NCI-H1436 treated with DMSO at 0.1 percent for 48 hours (cell line): ENCODE measurements around the gene TMEM221.
"Not testable (repeated sequence)": the region's sequence is repeated elsewhere in the genome, so short reads cannot be mapped to it uniquely, and the experiment has no call there.

ENCODE experiments used
- DNase-seq: peaks from one replicate; lab custom pipeline; 2025; lab: John Stamatoyannopoulos, UW

TMEM221 gene

DNA sequence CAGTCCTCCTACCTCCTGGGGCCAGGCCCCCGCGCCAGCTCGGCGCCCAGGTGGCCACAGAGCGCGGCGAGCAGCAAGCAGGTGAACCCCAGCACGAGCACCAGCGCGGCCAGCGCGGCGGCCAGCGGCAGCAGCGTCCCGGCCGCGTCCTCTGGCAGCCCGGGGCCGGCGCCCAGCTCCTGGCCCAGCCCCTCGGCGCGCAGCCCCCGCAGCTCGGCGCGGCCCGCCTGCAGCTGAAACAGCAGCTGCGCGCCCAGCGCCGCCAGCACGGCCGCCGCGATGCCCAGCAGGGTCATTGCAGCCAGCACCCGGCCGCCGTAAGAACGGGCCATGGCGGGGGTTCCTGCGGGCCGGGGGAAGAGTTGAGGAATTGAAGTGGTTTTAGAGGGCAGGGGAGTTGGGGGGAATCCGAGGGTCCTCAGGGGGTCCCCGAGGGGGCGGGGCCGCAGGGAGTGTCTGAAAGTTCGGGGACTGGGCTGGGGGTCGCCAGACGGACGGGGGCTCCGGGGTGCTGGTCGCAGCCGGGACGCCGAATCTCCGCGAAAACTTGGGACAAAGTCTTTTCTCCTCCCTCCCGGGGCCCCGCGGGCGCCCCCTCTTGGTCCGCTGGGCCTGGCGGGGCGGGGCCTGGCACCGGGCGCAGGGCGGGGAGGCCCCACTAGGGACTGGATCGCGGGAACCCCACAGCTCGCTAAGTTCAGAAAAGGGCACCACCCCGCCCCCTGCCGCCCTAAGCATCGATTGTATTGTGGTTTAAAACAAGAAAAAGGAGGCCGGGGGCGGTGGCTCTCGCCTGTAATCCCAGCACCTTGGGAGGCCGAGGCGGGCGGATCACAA lies at the start of gene TMEM221:
TSS of gene TMEM221 (minus strand) at position 538 of the 837 bp plus-strand sequence. CDS start at position 332, 206 bp downstream.
- no peak for DNase-seq

DNA sequence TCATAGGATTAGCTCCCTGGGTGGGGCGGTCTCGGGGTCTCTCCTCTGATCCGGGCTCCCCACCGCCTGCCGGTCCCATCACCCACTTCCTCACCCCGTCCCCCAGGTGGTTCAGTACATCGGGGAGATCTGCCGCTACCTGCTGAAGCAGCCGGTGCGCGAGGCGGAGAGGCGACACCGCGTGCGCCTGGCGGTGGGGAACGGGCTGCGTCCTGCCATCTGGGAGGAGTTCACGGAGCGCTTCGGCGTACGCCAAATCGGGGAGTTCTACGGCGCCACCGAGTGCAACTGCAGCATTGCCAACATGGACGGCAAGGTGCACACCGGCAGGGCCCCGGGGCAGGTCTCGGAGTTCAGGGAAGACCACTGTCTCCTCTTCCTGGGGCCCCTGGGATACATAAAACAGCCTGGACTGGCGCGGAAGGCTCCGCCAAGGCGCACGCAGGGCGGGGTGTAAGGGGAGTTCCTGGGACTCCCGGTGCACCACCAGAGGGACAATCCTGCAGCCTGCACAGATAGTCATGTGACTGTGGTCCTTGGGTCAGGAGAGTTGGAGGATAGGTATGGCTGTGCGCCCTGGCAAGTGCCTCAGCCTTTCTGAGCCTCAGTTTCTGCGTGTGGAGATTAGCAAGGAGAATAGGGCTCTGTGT lies 48.8 kb upstream of the TMEM221 start:
- no peak for DNase-seq

- DNase-seq, result no peak
Observed at GRCh38 chr19:17496337-17496997, 48.0 kb upstream of the TMEM221 start.

DNA sequence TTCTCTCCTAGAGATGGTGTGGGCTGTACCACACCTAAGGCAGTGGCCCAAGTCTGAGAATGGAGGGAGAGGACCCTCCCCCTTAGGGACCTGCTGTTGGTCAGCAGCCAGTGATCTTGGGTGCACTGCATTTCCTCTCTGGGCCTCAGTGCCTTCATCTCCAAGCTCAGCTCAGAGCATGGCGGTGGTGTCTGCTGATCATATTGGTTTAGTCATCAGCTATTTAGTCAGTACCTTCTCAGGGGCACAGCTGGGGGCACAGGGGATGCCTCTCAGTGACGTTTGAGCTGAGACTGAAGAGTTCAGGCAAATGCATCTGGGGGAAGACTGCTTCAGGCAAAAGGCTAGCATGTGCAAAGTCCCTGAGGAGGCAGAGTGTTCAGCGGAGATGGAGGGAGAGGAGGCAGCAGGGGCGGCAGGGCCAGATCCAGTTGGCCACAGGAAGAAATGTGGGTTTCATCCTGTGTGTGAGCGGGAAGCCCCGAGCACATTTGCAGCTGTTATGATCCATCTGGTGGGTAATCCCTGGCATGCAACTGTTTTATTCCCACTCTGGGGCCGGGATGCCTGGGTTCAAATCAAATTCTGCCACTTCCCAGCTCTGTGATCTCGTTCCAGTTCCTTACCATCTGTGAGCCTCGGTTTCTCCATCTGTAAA lies 47.3 kb upstream of the TMEM221 start:
- DNase-seq, result no peak

DNA sequence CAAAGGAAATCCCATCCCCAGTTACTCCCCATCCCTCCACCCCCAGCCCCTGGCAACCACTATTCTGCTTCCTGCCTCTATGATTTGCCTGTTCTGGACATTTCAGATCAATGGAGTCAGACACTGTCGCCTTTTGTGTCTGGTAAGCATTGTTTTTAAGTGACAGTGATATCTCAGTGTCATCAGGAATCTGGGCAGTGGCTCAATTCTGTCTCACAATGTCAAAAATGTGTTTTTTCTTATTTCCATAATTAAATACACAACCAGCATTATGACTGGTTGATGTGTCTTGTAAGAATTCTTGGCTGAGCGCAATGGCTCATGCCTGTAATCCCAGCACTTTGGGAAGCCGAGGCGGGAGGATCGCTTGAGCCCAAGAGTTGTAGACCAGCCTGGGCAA lies 42.8 kb upstream of the TMEM221 start:
- DNase-seq, result no peak

- DNase-seq, result no peak
Observed at GRCh38 chr19:17490411-17490810, 41.9 kb upstream of the TMEM221 start.

- no peak for DNase-seq
Observed at GRCh38 chr19:17489392-17490030, 41.0 kb upstream of the TMEM221 start.

DNA sequence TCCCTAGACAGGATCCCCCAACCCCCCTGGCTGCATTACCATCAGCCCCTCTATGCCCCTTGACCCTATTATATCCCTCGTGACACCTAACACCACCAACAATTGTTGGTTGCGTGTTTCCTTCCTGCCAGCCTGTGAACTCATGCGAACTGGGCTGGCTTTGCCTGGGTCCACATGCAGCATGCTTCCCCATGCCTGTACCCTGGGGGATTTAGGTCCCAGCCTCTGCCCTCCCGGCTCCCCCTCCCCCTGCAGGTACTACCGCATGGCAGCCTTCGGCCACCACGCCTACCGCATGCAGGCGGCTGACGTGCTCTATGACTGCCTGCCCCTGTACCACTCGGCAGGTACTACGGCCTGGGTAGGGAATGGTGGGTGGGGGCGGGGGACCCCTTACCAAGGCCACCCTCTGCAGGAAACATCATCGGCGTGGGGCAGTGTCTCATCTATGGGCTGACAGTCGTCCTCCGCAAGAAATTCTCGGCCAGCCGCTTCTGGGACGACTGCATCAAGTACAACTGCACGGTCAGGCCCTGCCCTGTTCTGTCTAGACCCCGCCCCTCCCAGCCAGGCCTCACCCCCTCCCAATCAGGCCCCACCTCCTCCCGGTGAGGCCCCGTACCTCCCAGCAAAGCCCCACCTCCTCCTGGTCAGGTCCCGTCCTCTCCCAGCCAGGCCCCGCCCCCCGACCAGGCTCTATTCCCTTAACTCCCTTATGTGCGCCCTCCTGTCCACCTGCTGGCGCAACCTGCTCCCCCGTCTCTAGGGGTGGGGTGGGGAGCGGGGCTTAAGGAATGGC lies 40.3 kb upstream of the TMEM221 start:
- no peak for DNase-seq

DNA sequence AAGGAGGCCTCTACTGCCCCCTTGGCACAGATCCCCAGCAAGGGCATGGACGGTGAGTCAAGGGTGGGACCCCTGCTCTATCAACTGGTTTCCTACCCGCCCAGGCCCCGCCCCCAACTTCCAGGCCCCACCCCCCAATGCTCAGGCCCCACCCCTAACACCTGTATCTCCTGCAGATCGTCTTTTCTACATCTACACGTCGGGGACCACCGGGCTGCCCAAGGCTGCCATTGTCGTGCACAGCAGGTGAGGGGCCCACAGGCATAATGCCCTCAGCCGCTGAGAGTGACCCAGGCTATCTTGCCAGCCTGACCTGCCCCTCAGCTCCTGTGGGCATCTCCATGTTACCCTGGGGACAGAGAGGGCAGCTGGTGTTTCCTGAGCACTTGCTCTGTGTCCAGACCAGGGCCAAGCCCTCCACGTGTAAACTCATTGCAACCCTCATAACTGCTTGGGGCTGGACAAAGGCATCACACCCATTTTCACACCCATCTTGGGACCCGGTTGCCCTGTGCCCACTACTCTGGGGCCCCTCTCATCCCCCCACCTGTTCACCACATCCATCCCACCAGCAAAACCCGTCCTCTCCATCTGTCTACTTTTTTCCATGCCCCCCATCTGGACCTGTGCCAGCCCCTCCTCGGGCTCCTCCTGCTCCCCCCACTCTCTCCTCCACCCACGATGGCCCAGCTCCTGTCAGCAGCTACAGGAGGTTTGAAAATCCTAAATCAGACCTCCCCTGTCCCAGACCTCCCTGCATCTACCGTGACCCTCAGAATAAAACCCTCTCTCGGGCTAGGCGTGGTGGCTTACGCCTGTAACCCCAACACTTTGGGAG lies 39.0 kb upstream of the TMEM221 start:
- DNase-seq, result no peak

DNA sequence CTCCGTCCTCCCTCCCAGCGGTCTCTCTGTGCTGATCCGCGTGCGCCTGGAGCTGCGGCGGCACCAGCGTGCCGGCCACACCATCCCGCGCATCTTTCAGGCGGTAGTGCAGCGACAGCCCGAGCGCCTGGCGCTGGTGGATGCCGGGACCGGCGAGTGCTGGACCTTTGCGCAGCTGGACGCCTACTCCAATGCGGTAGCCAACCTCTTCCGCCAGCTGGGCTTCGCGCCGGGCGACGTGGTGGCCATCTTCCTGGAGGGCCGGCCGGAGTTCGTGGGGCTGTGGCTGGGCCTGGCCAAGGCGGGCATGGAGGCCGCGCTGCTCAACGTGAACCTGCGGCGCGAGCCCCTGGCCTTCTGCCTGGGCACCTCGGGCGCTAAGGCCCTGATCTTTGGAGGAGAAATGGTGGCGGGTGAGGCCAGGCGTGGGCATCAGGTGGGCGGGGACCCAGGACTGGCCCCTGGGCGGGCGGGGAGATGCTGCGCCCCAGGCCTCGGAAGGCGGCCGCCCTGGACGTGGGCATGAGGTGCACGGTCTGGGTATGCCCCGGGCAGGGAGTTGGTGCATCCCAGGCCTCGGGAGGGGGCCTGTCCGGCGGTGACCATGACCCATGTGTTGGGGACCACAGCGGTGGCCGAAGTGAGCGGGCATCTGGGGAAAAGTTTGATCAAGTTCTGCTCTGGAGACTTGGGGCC lies 38.2 kb upstream of the TMEM221 start:
- DNase-seq, result no peak

DNA sequence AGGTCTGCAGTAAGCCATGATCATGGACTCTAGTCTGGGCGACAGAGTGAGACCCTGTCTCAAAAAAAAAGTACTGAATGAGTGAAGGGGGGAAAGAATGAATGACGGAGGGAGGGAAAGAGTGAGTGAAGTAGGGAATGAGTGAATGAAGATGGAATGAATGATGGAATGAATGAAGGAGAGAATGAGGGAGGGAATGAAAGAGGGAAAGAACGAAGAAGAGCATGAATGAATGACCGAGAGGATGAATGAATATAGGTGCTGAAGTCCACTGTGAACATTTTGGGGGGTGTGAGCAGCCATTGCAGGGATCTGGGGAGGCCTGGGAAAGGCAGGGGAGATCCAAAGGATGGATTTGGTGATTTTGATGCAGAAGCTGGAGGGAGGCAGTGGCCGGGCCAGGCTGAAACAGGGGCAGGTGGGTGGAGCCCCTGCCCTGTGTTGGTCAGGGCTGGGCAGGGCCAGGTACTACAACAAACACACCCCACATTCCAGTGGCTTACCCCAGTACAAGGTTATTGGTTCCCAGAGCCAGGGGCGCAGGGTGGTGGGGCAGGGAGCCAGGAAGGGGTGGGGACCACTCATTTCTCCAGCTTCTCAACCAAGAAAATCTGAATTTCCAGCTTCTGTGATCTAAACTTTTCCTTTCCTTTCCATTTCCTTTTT lies 36.2 kb upstream of the TMEM221 start:
- DNase-seq, result no peak

- no peak for DNase-seq
Observed at GRCh38 chr19:17483605-17484002, 35.1 kb upstream of the TMEM221 start.

GRCh38 chr19:17482877-17483604 lies 34.6 kb upstream of the TMEM221 start:
- no peak for DNase-seq

DNA sequence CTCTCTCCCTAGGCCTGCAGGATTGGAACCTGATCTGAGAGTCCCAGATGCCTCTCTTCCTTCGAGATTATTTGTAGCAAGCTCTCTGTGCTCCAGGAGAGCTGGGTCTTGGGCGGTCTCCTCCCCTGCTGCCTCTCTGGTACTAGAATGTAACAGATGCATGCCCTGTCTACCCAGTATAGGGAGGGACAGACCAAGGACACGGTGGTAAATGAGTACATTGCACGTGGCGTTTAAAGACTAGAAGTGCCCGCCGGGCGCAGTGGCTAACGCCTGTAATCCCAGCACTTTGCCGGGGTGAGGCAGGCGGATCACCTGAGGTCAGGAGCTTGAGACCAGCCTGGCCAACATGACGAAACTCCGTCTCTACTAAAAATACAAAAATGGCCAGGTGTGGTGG lies 33.5 kb upstream of the TMEM221 start:
- no peak for DNase-seq

- DNase-seq, result no peak
Observed at GRCh38 chr19:17479325-17479791, 30.9 kb upstream of the TMEM221 start.

DNA sequence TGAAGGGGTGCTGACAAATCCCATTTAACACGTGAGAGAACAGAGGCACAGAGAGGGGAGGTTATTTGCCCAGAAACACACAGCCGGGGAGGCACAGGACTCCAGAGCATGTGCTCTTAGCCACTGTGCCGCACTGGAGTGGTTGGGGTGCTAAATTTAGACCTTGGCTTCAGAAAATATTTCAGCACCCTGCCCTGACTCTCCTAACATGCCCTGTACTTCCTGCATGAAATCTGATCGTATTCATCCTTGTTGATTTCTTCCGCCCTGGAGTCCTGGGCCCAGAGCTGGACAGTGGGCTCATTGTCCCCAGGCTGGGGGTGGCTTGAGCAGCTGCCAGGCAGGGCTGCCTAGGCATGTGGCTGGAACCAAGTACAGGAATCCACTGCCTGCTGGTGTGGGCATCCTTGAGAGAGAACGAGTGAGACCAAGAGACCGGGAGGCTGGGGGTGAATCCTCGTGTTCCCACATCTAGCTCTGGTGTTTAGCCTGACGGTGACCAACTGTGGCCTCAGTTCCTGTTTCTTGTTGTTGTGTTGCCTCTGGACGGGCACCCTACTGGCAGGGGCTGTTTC lies 27.2 kb upstream of the TMEM221 start:
- no peak for DNase-seq

DNA sequence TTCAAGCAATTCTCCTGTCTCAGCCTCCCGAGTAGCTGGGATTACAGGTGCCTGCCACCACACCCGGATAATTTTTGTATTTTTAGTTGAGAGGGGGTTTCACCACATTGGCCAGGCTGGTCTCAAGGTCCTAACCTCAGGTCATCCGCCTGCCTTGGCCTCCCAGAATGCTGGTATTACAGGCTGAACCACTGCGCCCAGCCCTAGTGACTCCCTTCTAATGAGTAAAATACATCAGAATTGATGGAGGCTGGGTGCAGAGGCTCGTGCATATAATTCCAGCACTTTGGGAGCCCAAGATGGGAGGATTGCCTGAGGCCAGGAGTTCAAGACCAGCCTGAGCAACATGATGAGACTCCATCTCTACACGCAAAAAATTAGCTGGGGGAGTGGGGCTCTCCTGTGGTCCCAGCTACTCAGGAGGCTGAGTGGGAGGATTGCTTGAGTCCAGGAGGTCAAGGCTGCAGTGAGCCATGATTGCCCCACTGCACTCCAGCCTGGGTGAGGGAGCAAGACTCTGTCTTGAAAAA lies 26.6 kb upstream of the TMEM221 start:
- not testable (repeated sequence) for DNase-seq

GRCh38 chr19:17473041-17473440 lies 24.6 kb upstream of the TMEM221 start:
- no peak for DNase-seq
